GM12891 (cell line): ENCODE results near the gene FPR1.

Experiments used
- POLR2A ChIP-seq: IDR thresholded peaks from 2 replicates; pipeline ENCODE4 v1.6.1; 2011; ENCODE audit warnings: low read depth, low read length, control low read depth
- POLR2AphosphoS5 ChIP-seq: IDR thresholded peaks from 2 replicates; pipeline ENCODE4 v1.6.1; 2011; ENCODE audit warnings: low read depth, low read length, control low read depth
- POU2F2 ChIP-seq: IDR thresholded peaks from 2 replicates; pipeline ENCODE4 v1.6.1; 2011; ENCODE audit warnings: low read depth, mild to moderate bottlenecking, control low read depth, low read length, moderate library complexity
- TAF1 ChIP-seq: IDR thresholded peaks from 2 replicates; pipeline ENCODE4 v1.6.1; 2011; ENCODE audit warnings: low read depth, low read length, control low read depth

GRCh38 chr19:51781999-51782398 lies 30.3 kb upstream of the FPR1 start:
- TF ChIP-seq POU2F2 (no peak), POLR2AphosphoS5 (no peak), POLR2A (no peak), TAF1 (no peak)
